Measurements from ENCODE around the gene ANTXRL.
"Not testable (repeated sequence)": the region's sequence is repeated elsewhere in the genome, so short reads cannot be mapped to it uniquely, and the experiment has no call there.

ANTXRL gene

DNA sequence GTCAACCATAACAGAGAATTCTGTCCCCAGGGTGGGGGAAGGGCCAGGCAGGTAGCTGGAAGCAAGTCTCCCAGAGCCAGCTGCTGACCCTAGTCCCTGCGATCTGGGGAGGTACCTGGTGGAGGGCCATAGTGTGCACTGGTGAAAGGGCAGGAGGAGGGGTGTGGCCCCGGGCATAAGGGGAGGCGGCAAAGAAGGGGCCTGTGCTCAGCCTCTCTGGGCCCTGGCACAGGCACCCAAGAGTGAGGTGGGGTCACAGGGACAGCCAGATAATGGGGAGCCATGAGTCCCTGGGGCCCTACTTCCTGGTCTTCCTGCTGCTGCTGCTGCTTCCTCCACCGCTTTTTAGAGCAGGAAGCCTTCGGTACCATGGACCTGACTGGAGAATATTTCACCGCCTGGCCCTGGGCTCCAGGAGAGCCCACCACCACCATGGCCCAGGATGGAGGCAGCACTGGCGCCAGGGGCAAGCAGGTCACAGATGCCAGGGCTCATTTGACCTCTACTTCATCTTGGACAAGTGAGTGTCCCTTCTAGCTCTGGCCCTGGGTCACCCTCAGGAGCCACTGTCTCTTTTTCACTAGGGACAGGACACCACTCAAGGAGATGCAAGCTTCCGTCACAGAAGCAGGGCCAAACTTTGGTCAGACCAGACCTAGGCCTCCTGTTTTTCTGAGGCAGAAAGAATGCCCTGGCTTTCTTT, at the start of gene ANTXRL:
TSS of gene ANTXRL (plus strand) at position 7 of the 703 bp plus-strand sequence. CDS start at position 273, 266 bp downstream.
- DNase-seq, result no peak

DNA sequence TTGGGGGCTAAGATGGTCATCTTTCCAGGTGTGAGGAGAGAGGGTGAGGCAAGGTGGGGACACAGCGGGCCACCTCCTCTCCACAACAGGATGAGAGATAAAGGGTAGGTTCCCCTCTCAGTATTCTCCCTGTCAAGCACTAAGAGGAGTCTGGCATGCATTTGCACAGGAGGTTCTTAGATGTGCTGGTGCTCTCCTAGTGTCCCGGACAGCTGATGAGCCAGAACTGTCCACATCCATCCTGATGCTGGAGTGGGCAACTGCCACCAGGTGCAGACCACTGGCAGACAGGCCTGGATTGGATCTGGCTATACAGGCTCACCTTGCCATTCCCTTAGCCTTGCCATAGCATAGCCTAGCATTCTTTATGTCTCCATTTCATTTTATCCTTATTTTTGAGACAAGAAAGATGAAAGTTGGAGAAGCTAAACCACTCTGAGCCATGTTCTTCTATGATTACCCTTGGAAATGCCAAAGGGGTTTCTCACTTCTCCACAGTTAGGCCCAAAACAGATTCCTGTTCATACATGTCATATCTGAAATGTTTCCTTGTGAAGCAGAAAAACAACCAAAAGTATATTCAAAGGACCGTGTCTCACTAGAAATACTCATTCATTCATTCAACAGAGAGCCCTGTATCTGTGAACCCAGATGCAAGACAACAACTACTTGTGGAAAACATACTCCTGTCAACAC, 48.8 kb upstream of the ANTXRL start:
- DNase-seq, result no peak

GRCh38 chr10:46239247-46239646, 47.5 kb upstream of the ANTXRL start:
- no peak for DNase-seq

DNA sequence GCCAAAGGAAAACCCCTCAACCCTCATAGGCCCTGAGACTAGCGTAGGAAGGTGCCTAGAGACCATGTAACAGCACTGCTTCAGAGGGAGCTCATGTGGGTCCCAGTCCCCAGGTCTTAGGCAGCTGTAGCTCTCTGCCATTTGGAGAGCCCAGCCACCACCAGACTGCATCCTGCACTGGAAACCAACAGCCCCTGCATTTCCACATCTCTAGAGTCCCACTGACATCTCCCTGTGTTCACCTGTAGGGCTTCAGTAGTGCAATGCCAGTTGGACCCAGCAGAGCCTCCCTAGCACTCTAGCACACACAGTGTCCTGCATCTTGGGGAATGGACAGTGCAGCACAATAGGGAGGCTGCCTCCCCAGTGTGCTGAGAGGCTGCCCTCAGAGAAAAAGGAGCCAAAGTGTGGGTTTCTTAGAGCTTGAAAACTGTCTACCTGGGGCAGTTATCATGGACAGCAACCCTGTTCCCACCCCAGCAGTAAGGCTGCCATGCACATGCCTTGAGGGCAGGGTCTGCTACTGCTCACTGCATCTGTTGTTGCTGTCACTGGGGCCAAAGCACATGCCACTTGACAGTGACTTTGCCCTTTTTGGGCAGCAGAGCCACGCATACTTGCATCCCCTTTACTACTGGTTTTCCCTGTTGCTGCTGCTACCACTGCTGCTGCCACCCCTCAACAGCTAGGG, 46.7 kb upstream of the ANTXRL start:
- no peak for DNase-seq

- no peak for DNase-seq
Observed at GRCh38 chr10:46240684-46241565, 45.9 kb upstream of the ANTXRL start.

DNA sequence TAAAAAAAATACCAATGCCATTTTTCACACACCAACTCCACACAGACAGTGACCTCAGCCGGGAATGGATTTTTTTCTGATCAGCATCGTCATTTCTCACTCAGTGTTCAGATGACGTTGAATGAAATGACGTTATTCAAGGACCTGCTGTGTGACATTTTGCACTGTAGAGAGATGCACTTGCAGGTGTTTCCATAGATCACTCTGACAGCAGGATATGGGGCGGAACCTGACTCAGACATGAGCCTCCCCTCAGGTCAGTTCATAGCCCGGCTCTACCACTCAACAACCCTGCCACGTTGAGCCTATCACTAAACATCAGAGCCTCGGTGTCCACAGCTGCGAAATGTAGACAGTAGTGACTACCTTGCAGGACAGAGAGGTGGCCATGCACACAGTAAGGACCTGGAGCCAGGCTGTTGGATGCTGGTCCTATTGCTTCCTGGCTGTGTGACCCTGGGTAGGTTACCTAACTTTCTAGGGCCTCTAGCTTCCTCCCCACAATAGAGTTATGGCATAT, 41.4 kb upstream of the ANTXRL start:
- no peak for DNase-seq

- not testable (repeated sequence) for DNase-seq
Observed at GRCh38 chr10:46246400-46247180, 40.2 kb upstream of the ANTXRL start.

DNA sequence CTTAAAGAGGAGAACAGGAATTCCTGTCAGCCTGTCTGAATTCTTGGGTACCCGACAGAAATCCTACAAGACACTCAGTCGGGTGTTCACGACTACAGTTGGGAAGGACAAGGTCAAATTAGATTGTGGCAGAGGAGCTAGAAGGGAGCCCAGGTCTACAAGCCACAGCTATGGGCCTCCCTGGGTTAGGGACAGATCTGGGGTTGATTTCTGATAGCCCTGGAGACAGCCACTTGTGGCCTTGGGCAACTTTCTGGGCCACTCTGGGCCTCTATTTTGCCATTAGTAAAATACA, 39.7 kb upstream of the ANTXRL start:
- no peak for DNase-seq

GRCh38 chr10:46247808-46248569, 38.8 kb upstream of the ANTXRL start:
- DNase-seq, result no peak

DNA sequence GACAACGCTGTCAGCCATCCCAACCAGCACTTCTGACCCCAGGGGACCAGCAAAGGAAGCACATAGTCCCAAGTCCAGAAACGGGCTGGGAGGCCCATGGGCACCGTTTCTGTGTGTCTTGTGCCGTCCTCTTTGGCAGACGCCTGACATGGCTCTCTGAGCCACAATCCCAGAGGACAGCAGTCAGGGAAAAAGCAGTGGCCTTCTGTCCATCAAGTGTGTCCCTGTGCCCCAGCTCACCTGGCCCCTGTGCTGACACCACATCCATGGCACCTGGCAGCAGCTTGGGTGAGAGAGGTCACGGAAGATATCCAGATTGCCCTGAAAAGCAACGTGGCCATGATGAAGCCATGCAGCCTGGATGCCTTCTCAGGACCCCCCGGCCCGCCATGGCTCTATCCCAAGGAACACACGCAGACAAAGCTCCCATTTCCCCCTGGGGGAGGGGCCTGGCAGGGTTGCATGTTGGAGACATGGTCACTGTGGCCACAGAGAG, 38.1 kb upstream of the ANTXRL start:
- DNase-seq, result no peak

- not testable (repeated sequence) for DNase-seq
Observed at GRCh38 chr10:46249617-46250344, 37.0 kb upstream of the ANTXRL start.

GRCh38 chr10:46250481-46250880, 36.3 kb upstream of the ANTXRL start:
- no peak for DNase-seq

DNA sequence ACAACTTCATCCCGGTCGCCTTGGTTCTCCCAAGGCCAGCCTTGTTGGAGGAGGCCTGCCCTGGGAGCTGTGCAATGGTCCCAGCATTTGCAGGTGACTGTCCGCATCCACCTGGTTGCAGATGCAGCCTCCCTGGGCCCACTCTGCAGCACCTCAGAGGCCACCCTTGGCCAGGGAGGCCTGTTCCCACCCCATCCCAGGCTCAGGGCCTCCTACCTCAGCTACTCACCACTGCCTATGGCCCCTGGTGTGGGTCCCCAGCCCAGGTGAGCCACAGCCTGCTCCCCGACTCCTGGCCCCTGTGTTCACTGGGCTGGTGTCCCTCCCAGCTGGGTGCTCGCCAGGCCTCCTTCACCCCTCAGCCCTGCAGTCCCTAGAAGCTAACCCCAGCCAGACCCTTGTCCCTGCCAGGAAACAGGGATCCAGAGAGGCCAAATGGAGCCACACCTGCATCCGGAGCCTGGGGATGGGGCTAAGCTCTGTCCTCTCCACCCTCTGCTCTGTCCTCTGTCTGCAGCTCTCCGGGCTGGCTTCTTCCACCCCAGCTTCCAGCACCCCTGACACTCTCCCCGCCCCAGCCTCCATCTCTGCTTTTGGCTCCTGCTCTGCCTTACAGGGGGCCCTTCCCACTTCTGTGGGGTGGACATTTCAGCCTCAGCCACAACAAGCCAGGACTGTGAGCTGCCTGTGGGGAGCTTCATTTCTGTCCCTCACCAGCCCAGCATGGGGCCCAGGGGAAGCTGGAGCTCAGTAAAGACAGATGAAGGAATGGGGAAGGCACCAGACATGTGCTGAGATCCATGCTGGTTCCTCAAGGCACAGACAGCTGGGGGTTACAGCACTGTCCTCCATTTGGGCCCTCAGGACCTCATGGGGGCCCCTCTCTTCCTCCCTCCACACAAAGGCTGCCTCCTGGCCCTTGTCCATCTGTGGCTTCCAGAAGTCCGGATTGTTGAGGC, 35.6 kb upstream of the ANTXRL start:
- DNase-seq, result no peak

- DNase-seq, result no peak
Observed at GRCh38 chr10:46251857-46252847, 34.6 kb upstream of the ANTXRL start.

GRCh38 chr10:46253076-46254006, 33.5 kb upstream of the ANTXRL start:
- DNase-seq, result no peak

GRCh38 chr10:46254007-46254383, 32.8 kb upstream of the ANTXRL start:
- DNase-seq, result no peak

DNA sequence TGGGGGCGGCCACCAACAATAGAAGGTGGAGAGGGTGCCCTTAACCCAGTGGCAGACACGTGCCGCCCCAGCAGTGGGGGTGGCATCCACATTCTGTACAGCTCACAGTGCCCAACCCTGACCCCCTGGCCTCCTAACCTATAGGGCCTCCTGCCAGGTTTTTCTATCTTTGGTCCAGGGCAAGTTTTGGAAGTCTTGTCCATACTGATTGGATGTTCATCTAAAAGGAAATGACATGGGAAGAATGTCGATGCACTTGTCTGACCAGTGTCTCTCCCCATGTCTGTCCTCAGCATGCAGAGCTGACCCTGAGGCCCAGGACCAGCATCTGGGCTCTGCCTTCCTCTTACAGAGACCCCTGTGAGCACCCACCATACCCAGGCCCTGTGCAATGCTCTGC, 32.3 kb upstream of the ANTXRL start:
- DNase-seq, result no peak

Measured in NCI-H446 (cell line).